Measurements from ENCODE around the gene BICD1.

Gene BICD1

DNA sequence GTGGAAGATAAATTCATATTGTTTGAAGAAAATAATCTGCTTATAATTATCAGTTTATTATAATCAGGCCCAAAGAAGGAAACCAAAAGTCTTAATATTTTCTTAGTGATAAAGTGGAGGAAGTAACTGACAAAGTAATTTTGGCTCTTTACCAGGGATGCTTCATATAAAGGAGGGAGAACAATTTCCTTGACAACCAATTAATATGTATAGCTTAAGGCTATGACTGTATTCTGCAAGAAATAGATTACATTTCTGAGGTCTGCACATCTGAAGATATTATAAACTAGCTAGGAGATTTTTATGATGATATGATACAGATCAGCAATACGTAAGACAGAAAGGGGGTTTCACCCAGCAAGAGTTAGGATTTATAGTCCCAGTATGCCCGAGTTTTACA is 90.8 kb downstream of the BICD1 start:
- Histone ChIP-seq H3K36me3 (ENCODE audit: insufficient read depth, low read length) (0 out of 2 replicates have a peak, but pooled peaks cover 4% of the 10 kb centered on the region), H3K4me2 (ENCODE audit: insufficient read depth, low read length) (no peak overlapping the region), H2AFZ (ENCODE audit: low read depth, low read length) (no peak overlapping the region), H3K9me3 (ENCODE audit: insufficient read depth, low read length, severe bottlenecking) (peaks cover 14% of the 10 kb centered on the region), H3K27ac (ENCODE audit: low read length) (no peak overlapping the region), H4K20me1 (ENCODE audit: insufficient read depth, low read length) (no peaks in the 10 kb centered on the region), H3K79me2 (ENCODE audit: insufficient read depth, low read length) (no peaks in the 10 kb centered on the region), H3K4me3 (ENCODE audit: low read depth in 1 of 2, low read length in 2 of 2) (no peak overlapping the region), H3K9ac (ENCODE audit: low read depth, low read length) (no peak overlapping the region), H3K4me1 (ENCODE audit: insufficient read depth, low read length) (no peaks in the 10 kb centered on the region), H3K27me3 (ENCODE audit: insufficient read depth, low read length, poor library complexity) (no peaks in the 10 kb centered on the region)
- ATAC-seq (ENCODE audit: insufficient read depth, low read depth) (no peak), DNase-seq (no peak)
- no peak for TF ChIP-seq EZH2 (IDR thresholded peaks at IDR 0.05; ENCODE audit: borderline replicate concordance, low read depth, low read length, severe bottlenecking)
- TF ChIP-seq, protein P1, sequence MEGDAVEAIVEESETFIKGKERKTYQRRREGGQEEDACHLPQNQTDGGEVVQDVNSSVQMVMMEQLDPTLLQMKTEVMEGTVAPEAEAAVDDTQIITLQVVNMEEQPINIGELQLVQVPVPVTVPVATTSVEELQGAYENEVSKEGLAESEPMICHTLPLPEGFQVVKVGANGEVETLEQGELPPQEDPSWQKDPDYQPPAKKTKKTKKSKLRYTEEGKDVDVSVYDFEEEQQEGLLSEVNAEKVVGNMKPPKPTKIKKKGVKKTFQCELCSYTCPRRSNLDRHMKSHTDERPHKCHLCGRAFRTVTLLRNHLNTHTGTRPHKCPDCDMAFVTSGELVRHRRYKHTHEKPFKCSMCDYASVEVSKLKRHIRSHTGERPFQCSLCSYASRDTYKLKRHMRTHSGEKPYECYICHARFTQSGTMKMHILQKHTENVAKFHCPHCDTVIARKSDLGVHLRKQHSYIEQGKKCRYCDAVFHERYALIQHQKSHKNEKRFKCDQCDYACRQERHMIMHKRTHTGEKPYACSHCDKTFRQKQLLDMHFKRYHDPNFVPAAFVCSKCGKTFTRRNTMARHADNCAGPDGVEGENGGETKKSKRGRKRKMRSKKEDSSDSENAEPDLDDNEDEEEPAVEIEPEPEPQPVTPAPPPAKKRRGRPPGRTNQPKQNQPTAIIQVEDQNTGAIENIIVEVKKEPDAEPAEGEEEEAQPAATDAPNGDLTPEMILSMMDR (IDR thresholded peaks at IDR 0.05; ENCODE audit: borderline replicate concordance, extremely low read depth, low read length, poor library complexity, severe bottlenecking) = no peak

DNA sequence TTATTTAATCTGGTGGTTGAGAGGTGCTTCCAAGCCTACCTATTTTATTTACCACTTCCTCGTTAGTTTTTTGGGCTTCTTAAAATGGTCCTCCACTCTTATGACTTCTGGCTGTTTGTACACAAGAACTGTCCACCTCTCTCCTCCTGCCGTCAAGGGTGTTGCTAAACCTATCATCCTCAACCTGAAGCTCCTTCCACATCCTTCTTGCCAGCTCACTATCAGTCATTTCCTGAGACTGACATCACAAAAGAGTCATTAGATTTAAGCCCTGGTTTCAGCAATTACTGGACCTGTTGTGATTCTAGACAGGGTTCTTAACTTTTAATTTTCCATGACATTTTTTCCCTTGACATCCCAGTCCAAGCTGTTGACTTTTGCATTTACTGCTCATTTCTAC is 91.9 kb downstream of the BICD1 start:
- no peaks in the 10 kb centered on the region for H3K79me2 ChIP-seq (ENCODE audit: insufficient read depth, low read length)
- no peaks in the 10 kb centered on the region for H3K27me3 ChIP-seq (ENCODE audit: insufficient read depth, low read length, poor library complexity)
- peaks cover 10% of the 10 kb centered on the region for H3K9me3 ChIP-seq (ENCODE audit: insufficient read depth, low read length, severe bottlenecking)
- no peak overlapping the region for H3K9ac ChIP-seq (ENCODE audit: low read depth, low read length)
- no peak overlapping the region for H3K27ac ChIP-seq (ENCODE audit: low read length)
- no peak overlapping the region for H3K4me2 ChIP-seq (ENCODE audit: insufficient read depth, low read length)
- 0 out of 2 replicates have a peak, but pooled peaks cover 4% of the 10 kb centered on the region for H3K36me3 ChIP-seq (ENCODE audit: insufficient read depth, low read length)
- DNase-seq = no peak
- no peak for TF ChIP-seq EZH2 (IDR thresholded peaks at IDR 0.05; ENCODE audit: borderline replicate concordance, low read depth, low read length, severe bottlenecking)
- TF ChIP-seq, protein P1 (IDR thresholded peaks at IDR 0.05; ENCODE audit: borderline replicate concordance, extremely low read depth, low read length, poor library complexity, severe bottlenecking) = no peak
- no peak for ATAC-seq (ENCODE audit: insufficient read depth, low read depth)
- no peak overlapping the region for H2AFZ ChIP-seq (ENCODE audit: low read depth, low read length)
- no peaks in the 10 kb centered on the region for H4K20me1 ChIP-seq (ENCODE audit: insufficient read depth, low read length)
- H3K4me3 ChIP-seq (ENCODE audit: low read depth in 1 of 2, low read length in 2 of 2) = no peak overlapping the region
- H3K4me1 ChIP-seq (ENCODE audit: insufficient read depth, low read length) = no peaks in the 10 kb centered on the region

DNA sequence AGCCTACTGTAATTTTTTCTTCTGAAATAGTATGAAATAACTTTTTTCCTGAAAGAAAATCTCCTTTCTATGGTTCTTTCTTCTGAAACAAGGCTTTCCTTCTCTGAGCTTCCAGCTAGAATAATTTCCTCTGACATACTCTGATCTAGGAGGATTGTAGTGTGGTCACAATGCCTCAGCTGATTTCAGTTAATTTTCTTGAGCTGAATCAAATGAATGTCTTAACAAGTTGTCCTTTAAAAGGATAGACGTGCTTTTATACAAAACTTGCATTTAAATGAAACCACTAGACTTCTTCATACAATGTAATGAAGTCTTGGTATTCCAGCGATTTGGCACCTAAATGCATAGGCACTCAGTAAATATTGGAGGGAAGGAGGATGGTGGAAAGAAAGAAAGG is 94.4 kb downstream of the BICD1 start:
- Histone ChIP-seq H3K36me3 (ENCODE audit: insufficient read depth, low read length) (0 out of 2 replicates have a peak, but pooled peaks cover 4% of the 10 kb centered on the region), H3K9me3 (ENCODE audit: insufficient read depth, low read length, severe bottlenecking) (peaks cover 5% of the 10 kb centered on the region), H3K9ac (ENCODE audit: low read depth, low read length) (no peak overlapping the region), H3K79me2 (ENCODE audit: insufficient read depth, low read length) (no peaks in the 10 kb centered on the region), H3K4me1 (ENCODE audit: insufficient read depth, low read length) (no peaks in the 10 kb centered on the region), H3K27me3 (ENCODE audit: insufficient read depth, low read length, poor library complexity) (no peaks in the 10 kb centered on the region), H3K27ac (ENCODE audit: low read length) (no peak overlapping the region), H4K20me1 (ENCODE audit: insufficient read depth, low read length) (no peaks in the 10 kb centered on the region), H3K4me2 (ENCODE audit: insufficient read depth, low read length) (no peak overlapping the region), H2AFZ (ENCODE audit: low read depth, low read length) (no peak overlapping the region), H3K4me3 (ENCODE audit: low read depth in 1 of 2, low read length in 2 of 2) (no peak overlapping the region)
- DNase-seq (no peak), ATAC-seq (ENCODE audit: insufficient read depth, low read depth) (no peak)
- TF ChIP-seq, protein P1 (IDR thresholded peaks at IDR 0.05; ENCODE audit: borderline replicate concordance, extremely low read depth, low read length, poor library complexity, severe bottlenecking) = no peak
- no peak for TF ChIP-seq EZH2 (IDR thresholded peaks at IDR 0.05; ENCODE audit: borderline replicate concordance, low read depth, low read length, severe bottlenecking)

DNA sequence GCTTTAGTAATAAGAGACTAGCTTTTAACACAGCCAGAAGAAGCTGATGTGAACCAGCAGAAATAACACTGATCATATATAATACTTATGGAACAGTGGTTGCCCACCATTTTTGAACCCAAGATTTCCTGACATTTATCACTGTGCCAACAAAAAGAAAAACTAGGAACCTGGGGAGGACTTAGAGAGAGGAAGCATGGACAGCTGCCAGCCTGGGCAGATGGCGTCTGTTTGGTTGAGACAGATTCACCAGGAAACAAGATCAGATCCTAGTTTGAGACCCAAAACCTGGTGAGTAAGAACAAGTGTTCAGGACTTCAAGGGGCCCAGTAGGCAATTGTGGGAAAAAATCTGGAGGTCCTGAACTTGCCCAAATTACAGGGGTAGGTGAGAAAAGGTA is 95.3 kb downstream of the BICD1 start:
- ATAC-seq (ENCODE audit: insufficient read depth, low read depth) = no peak
- Histone ChIP-seq H4K20me1 (ENCODE audit: insufficient read depth, low read length) (no peaks in the 10 kb centered on the region), H3K4me1 (ENCODE audit: insufficient read depth, low read length) (no peaks in the 10 kb centered on the region), H3K27me3 (ENCODE audit: insufficient read depth, low read length, poor library complexity) (no peaks in the 10 kb centered on the region), H3K9me3 (ENCODE audit: insufficient read depth, low read length, severe bottlenecking) (peaks cover 5% of the 10 kb centered on the region), H2AFZ (ENCODE audit: low read depth, low read length) (no peak overlapping the region), H3K4me3 (ENCODE audit: low read depth in 1 of 2, low read length in 2 of 2) (no peak overlapping the region), H3K4me2 (ENCODE audit: insufficient read depth, low read length) (no peak overlapping the region), H3K79me2 (ENCODE audit: insufficient read depth, low read length) (no peaks in the 10 kb centered on the region), H3K27ac (ENCODE audit: low read length) (no peak overlapping the region), H3K9ac (ENCODE audit: low read depth, low read length) (no peak overlapping the region), H3K36me3 (ENCODE audit: insufficient read depth, low read length) (0 out of 2 replicates have a peak, but pooled peaks cover 4% of the 10 kb centered on the region)
- no peak for DNase-seq
- no peak for TF ChIP-seq EZH2 (IDR thresholded peaks at IDR 0.05; ENCODE audit: borderline replicate concordance, low read depth, low read length, severe bottlenecking)
- TF ChIP-seq, protein P1 (IDR thresholded peaks at IDR 0.05; ENCODE audit: borderline replicate concordance, extremely low read depth, low read length, poor library complexity, severe bottlenecking) = no peak

All from DND-41 (cell line).